Measurements from ENCODE around the gene PMF1. TPM values are rescaled to one million over a fixed set of nuclear protein-coding genes. Genes with fewer than 3 reads are reported as not detected.
"Not testable (repeated sequence)": the region's sequence is repeated elsewhere in the genome, so short reads cannot be mapped to it uniquely, and the experiment has no call there.

The PMF1 gene
- total and polyA plus RNA-seq, 2 donors from 2014 or later: 65.6 to 110 TPM

DNA sequence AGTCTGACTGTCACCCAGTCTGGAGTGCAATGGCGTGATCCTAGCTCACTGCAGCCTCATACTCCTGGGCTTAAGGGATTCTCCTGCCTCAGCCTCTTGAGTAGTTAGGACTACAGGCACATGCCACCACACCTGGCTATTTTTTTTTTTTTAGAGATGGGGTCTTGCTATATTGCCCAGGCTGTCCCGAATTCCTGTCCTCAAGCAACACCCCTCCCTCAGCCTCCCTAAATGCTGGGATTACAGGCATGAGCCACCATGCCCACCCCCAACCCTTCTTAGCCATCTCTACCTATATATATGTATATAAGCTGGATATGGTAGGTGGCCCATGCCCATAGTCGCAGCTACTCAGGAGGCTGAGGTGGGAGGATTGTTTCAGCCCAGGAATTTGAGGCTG, 32.3 kb upstream of the PMF1 start:
- TF ChIP-seq, protein P1, sequence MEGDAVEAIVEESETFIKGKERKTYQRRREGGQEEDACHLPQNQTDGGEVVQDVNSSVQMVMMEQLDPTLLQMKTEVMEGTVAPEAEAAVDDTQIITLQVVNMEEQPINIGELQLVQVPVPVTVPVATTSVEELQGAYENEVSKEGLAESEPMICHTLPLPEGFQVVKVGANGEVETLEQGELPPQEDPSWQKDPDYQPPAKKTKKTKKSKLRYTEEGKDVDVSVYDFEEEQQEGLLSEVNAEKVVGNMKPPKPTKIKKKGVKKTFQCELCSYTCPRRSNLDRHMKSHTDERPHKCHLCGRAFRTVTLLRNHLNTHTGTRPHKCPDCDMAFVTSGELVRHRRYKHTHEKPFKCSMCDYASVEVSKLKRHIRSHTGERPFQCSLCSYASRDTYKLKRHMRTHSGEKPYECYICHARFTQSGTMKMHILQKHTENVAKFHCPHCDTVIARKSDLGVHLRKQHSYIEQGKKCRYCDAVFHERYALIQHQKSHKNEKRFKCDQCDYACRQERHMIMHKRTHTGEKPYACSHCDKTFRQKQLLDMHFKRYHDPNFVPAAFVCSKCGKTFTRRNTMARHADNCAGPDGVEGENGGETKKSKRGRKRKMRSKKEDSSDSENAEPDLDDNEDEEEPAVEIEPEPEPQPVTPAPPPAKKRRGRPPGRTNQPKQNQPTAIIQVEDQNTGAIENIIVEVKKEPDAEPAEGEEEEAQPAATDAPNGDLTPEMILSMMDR (IDR thresholded peaks at IDR 0.05; ENCODE audit: borderline replicate concordance, extremely low read depth, insufficient read depth): no peak
- Histone ChIP-seq H3K27me3 (ENCODE audit: control insufficient read depth, insufficient read depth, low read length) (no peaks in the 10 kb centered on the region), H3K36me3 (ENCODE audit: control insufficient read depth in 2 of 3, insufficient read depth in 3 of 3, low read length in 3 of 3) (no peaks in the 10 kb centered on the region), H3K9ac (ENCODE audit: low read length in 3 of 3) (no peak overlapping the region), H3K9me3 (ENCODE audit: control insufficient read depth in 2 of 3, insufficient read depth in 1 of 3, low read length in 3 of 3) (no peaks in the 10 kb centered on the region), H3K4me3 (ENCODE audit: low read length in 3 of 3) (no peak overlapping the region), H3K27ac (ENCODE audit: low read depth in 2 of 2, low read length in 2 of 2) (no peak overlapping the region), H3K4me1 (ENCODE audit: control insufficient read depth in 2 of 3, insufficient read depth in 2 of 3, low read depth in 1 of 3, low read length in 3 of 3) (peaks cover 0 to 3% (median 0%) of the 10 kb centered on the region in 3 donors)
- DNase-seq: no peak
- FAIRE-seq: no peak
- intact Hi-C loops (cut with DNase I): no loop called here

DNA sequence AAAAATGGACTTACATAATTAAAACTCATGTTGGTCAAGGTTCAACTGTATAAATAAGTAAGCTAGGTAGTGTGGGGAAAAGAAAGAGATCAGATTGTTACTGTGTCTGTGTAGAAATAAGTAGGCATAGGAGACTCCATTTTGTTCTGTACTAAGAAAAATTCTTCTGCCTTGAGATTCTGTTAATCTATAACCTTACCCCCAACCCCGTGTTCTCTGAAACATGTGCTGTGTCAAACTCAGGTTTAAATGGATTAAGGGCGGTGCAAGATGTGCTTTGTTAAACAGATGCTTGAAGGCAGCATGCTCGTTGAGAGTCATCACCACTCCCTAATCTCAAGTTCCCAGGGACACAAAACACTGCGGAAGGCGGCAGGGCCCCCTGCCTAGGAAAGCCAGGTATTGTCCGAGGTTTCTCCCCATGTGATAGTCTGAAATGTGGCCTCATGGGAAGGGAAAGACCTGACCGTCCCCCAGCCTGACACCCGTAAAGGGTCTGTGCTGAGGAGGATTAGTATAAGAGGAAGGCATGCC, 31.3 kb upstream of the PMF1 start:
- H3K27me3 ChIP-seq (ENCODE audit: control insufficient read depth, insufficient read depth, low read length); FAIRE-seq; H3K27ac ChIP-seq (ENCODE audit: low read depth in 2 of 2, low read length in 2 of 2); H3K9me3 ChIP-seq (ENCODE audit: control insufficient read depth in 2 of 3, insufficient read depth in 1 of 3, low read length in 3 of 3); H3K4me1 ChIP-seq (ENCODE audit: control insufficient read depth in 2 of 3, insufficient read depth in 2 of 3, low read depth in 1 of 3, low read length in 3 of 3); H3K9ac ChIP-seq (ENCODE audit: low read length in 3 of 3); H3K36me3 ChIP-seq (ENCODE audit: control insufficient read depth in 2 of 3, insufficient read depth in 3 of 3, low read length in 3 of 3); intact Hi-C loops (cut with DNase I): not testable (repeated sequence)
- DNase-seq: peak in 2 of 5 donors; percentile 24 to 55
- peak overlapping the region in 1 of 3 donors; percentile 55 for H3K4me3 ChIP-seq (ENCODE audit: low read length in 3 of 3)

DNA sequence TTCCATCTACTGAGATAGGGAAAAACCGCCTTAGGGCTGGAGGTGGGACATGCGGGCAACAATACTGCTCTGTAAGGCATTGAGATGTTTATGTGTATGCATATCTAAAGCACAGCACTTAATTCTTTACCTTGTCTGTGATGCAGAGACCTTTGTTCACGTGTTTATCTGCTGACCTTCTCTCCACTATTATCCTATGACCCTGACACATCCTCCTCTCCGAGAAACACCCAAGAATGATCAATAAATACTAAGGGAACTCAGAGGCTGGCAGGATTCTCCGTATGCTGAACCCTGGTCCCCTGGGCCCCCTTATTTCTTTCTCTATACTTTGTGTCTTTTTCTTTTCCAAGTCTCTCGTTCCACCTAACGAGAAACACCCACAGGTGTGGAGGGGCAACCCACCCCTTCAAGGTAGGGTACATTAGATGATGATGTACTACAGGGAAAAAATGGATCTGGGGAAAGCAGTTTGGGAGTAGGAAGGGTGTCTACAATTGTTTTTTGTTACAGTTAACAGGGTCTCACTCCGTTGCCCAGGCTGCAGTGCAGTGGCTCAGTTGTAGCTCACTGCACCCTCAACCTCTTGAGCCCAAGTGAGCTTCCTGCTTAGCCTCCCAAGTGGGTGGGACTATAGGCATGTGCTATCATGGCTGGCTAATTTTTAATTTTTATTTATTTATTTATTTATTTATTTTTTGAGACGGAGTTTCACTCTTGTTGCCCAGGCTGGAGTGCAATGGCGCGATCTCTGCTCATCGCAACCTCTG, 30.6 kb upstream of the PMF1 start:
- peak overlapping the region in 2 of 3 donors; percentile 45 to 55 for H3K4me3 ChIP-seq (ENCODE audit: low read length in 3 of 3)
- DNase-seq; H3K9ac ChIP-seq (ENCODE audit: low read length in 3 of 3); H3K27me3 ChIP-seq (ENCODE audit: control insufficient read depth, insufficient read depth, low read length); H3K9me3 ChIP-seq (ENCODE audit: control insufficient read depth in 2 of 3, insufficient read depth in 1 of 3, low read length in 3 of 3); intact Hi-C loops (cut with DNase I); H3K4me1 ChIP-seq (ENCODE audit: control insufficient read depth in 2 of 3, insufficient read depth in 2 of 3, low read depth in 1 of 3, low read length in 3 of 3); H3K36me3 ChIP-seq (ENCODE audit: control insufficient read depth in 2 of 3, insufficient read depth in 3 of 3, low read length in 3 of 3); FAIRE-seq: not testable (repeated sequence)
- peak overlapping the region in 1 of 2 donors; percentile 17 for H3K27ac ChIP-seq (ENCODE audit: low read depth in 2 of 2, low read length in 2 of 2)

DNA sequence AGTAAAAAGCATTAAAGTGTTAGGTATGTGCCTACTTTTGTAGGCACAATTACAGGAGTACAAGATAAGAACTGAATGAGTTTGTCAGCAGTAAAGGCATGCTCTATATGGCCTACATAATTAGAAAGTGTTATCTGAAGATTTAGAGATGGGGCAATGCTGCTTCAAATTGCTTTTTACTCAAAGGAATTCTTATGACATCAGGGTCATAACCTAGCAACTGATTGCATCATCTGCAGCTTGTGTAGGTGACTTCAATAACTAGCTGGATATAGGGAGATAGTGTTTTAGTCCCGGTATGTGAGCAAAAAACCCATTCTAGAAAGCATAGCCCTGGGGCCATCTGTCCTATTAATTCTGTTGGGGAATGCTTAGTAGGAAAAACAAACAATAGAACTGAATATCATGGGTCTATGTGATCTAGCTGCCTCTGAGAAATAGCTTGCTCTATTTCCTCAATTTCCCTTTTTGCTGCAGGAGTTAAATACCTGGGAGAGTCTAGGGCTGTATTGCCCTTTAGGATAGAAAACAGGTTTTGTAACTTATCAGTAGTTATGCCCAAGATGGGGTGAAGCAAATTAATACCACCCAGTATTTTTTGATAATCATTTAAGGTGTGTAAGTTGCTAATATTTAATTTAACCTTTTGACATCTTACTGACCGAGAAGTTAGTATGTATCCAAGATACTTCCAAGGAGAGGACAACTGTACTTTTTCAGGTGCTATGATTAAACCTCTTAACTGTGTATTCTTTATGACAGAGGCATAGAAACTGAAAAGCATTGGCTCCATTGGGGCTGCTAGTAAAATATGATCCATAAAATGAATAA, 26.2 kb upstream of the PMF1 start:
- FAIRE-seq; H3K36me3 ChIP-seq (ENCODE audit: control insufficient read depth in 2 of 3, insufficient read depth in 3 of 3, low read length in 3 of 3); H3K9me3 ChIP-seq (ENCODE audit: control insufficient read depth in 2 of 3, insufficient read depth in 1 of 3, low read length in 3 of 3); H3K27me3 ChIP-seq (ENCODE audit: control insufficient read depth, insufficient read depth, low read length); intact Hi-C loops (cut with DNase I); DNase-seq; H3K27ac ChIP-seq (ENCODE audit: low read depth in 2 of 2, low read length in 2 of 2); H3K9ac ChIP-seq (ENCODE audit: low read length in 3 of 3); H3K4me1 ChIP-seq (ENCODE audit: control insufficient read depth in 2 of 3, insufficient read depth in 2 of 3, low read depth in 1 of 3, low read length in 3 of 3): not testable (repeated sequence)
- peak overlapping the region in 1 of 3 donors; percentile 59 for H3K4me3 ChIP-seq (ENCODE audit: low read length in 3 of 3)

DNA sequence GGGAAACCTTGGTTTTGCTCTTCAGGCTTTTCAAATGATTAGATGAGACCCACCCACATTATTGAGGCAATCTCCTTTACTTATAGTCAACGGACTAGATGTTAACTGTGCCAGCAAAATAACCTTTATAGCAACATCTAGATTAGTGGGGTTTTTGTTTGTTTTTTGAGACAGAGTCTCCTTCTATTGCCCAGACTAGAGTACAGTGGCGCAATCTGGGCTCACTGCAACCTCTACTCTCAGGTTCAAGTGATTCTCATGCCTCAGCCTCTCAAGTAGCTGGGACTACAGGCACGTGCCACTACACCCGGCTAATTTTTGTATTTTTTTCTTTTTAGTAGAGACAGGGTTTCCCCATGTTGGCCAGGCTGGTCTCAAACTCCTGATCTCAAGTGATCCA, 22.5 kb upstream of the PMF1 start:
- H3K4me1 ChIP-seq (ENCODE audit: control insufficient read depth in 2 of 3, insufficient read depth in 2 of 3, low read depth in 1 of 3, low read length in 3 of 3); DNase-seq; H3K9me3 ChIP-seq (ENCODE audit: control insufficient read depth in 2 of 3, insufficient read depth in 1 of 3, low read length in 3 of 3); FAIRE-seq; H3K36me3 ChIP-seq (ENCODE audit: control insufficient read depth in 2 of 3, insufficient read depth in 3 of 3, low read length in 3 of 3); H3K9ac ChIP-seq (ENCODE audit: low read length in 3 of 3); H3K4me3 ChIP-seq (ENCODE audit: low read length in 3 of 3); intact Hi-C loops (cut with DNase I); H3K27ac ChIP-seq (ENCODE audit: low read depth in 2 of 2, low read length in 2 of 2); H3K27me3 ChIP-seq (ENCODE audit: control insufficient read depth, insufficient read depth, low read length): not testable (repeated sequence)

All from kidney (tissue), 14 donors.